Transverse colon (tissue), 4 donors: ENCODE data around the gene SLC39A11. TPM values are rescaled to one million over a fixed set of nuclear protein-coding genes. Genes with fewer than 3 reads are reported as not detected.

Experiments
- DNase-seq: peaks from one replicate; pipeline ENCODE4 v3.0.0-alpha.2; 2019
- H3K27ac ChIP-seq, 4 donors: fragments of 200-600 bp; sonication (generic); 2 replicates each; pipeline ENCODE4 v1.5.1; 2016 to 2018; ENCODE audit warnings: inconsistent platforms in 4 of 4
- H3K27me3 ChIP-seq: fragments of 200-600 bp; sonication (generic); 2 replicates; pipeline ENCODE4 v1.5.1; 2017; ENCODE audit warnings: inconsistent platforms
- H3K36me3 ChIP-seq, 4 donors: fragments of 200-600 bp; sonication (generic); 2 replicates each; pipeline ENCODE4 v1.5.1; 2017 to 2019; ENCODE audit warnings: inconsistent platforms in 4 of 4
- H3K4me1 ChIP-seq, 4 donors: fragments of 200-600 bp; sonication (generic); 2 replicates each; pipeline ENCODE4 v1.5.1; 2017 to 2020; ENCODE audit warnings: inconsistent platforms in 4 of 4
- H3K4me3 ChIP-seq, 4 donors: fragments of 200-600 bp; sonication (generic); 1 replicate in 1 of 4; 2 replicates in 3 of 4; pipeline versions ENCODE4 v1.5.1 to v1.6.1; 2017 to 2019; ENCODE audit warnings: inconsistent platforms in 4 of 4
- H3K9me3 ChIP-seq, 2 donors: fragments of 200-600 bp; sonication (generic); 2 replicates each; pipeline ENCODE4 v1.5.1; 2017 to 2019; ENCODE audit warnings: inconsistent platforms in 2 of 2
- EP300 ChIP-seq: sonication (generic); formaldehyde crosslinking; IDR thresholded peaks from one replicate; pipeline ENCODE4 v1.6.1; 2017; ENCODE audit warnings: antibody characterized with exemption, low read depth
- POLR2A ChIP-seq: fragments of 450-650 bp; IDR thresholded peaks from one replicate; pipeline ENCODE4 v1.6.1; 2016; ENCODE audit warnings: antibody characterized with exemption, mild to moderate bottlenecking, moderate library complexity
- POLR2AphosphoS5 ChIP-seq, 3 donors: sonication (generic); formaldehyde crosslinking; IDR thresholded peaks; one replicate each; pipeline ENCODE4 v1.6.1; 2016; ENCODE audit warnings: antibody characterized with exemption in 3 of 3
- WGBS, 2 donors: methylation state at CpG; one replicate each; pipeline ENCODE4 v1.1.5; 2018; ENCODE audit warnings: low coverage in 1 of 2; 5-methylcytosine and 5-hydroxymethylcytosine counted together
- in situ Hi-C, 4 donors: fragments of 200-750 bp; cut with MboI; loops; one replicate each; pipeline versions ENCODE4 v1.15.0 to v1.15.1; 2017; ENCODE audit warnings: low sequenced_read_pairs in 3 of 4, low pct_ligation_motif_present in 1 of 4, low pct_unique_long_range_greater_than_20kb in 1 of 4
- intact Hi-C: fragments of 100-400 bp; cut with DNase I; formaldehyde crosslinking; loops from one replicate; pipeline ENCODE4 v1.15.1; 2023; ENCODE audit warnings: low total_unique reads
- total RNA-seq, 4 donors: library from RNA; depleted of rRNA; stranded (reverse); fragments of >200 nt; gene quantifications; one replicate each; pipeline ENCODE4 v1.1.0, GENCODE V29; 2016
- TF ChIP-seq, protein P1 (sequence below), 5 experiments: fragments of 200-600 bp in 3 of 5; fragments of 450-650 bp in 2 of 5; sonication (generic) in 3 of 5; IDR thresholded peaks; 1 replicate in 2 of 5; 2 replicates in 3 of 5; pipeline ENCODE4 v1.5.1; 2016 to 2017; ENCODE audit warnings: antibody characterized with exemption in 5 of 5, inconsistent platforms in 3 of 5, mild to moderate bottlenecking in 2 of 5, moderate library complexity in 1 of 5

The SLC39A11 gene
- total RNA-seq, 4 donors from 2014 or later = 20.7 to 49.7 (median 33.3) TPM

DNA sequence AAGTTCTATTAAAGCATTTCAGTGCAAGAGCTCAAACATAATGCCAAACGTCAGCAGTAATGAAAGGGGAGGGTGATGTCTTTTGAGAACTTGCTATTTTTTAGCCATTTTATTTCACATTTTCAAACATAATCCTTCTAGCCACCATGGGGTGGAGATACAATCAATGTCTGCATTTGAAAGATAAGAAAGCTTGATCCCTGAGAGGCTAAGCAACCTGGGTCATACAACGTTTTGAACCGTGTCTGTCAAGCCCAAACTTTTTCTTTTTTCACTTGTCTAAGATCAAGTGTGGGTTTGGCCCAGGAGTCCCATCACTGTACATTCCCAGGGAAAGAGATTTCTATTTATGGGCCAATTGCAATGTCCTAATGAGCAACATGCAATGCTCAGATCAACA is 331.1 kb downstream of the SLC39A11 start:
- DNase-seq = no peak
- in situ Hi-C loops = no loop called here

DNA sequence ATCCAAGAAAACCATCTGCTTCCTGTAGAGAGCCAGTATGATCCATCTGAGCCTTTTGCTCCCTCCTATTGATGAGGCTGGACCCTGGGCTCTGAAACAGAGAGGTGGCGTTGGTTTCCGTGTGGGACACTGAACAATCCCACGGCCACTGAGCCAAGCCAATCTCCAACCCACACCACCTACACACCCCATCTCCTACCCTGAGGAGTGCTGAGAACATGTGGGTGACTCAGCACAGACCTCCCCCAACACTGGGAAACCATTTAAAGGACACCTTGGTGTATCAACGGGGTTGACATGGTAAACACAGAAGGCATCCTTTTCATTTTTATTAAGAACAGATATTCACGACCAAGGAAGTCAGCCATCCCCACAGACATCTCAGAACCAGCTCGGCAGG is 332.1 kb downstream of the SLC39A11 start:
- H3K27ac ChIP-seq = no peak overlapping the region
- H3K4me1 ChIP-seq = no peaks in the 10 kb centered on the region
- H3K9me3 ChIP-seq = no peaks in the 10 kb centered on the region
- DNase-seq = no peak
- H3K36me3 ChIP-seq = no peaks in the 10 kb centered on the region
- TF ChIP-seq, protein P1, sequence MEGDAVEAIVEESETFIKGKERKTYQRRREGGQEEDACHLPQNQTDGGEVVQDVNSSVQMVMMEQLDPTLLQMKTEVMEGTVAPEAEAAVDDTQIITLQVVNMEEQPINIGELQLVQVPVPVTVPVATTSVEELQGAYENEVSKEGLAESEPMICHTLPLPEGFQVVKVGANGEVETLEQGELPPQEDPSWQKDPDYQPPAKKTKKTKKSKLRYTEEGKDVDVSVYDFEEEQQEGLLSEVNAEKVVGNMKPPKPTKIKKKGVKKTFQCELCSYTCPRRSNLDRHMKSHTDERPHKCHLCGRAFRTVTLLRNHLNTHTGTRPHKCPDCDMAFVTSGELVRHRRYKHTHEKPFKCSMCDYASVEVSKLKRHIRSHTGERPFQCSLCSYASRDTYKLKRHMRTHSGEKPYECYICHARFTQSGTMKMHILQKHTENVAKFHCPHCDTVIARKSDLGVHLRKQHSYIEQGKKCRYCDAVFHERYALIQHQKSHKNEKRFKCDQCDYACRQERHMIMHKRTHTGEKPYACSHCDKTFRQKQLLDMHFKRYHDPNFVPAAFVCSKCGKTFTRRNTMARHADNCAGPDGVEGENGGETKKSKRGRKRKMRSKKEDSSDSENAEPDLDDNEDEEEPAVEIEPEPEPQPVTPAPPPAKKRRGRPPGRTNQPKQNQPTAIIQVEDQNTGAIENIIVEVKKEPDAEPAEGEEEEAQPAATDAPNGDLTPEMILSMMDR (IDR thresholded peaks at IDR 0.05) = no peak
- no peak for TF ChIP-seq POLR2AphosphoS5 (IDR thresholded peaks at IDR 0.05)
- in situ Hi-C loops = no loop called here
- intact Hi-C loops = no loop called here
- no peaks in the 10 kb centered on the region for H3K27me3 ChIP-seq
- no peak overlapping the region for H3K4me3 ChIP-seq
- WGBS, 2 donors = 83 to 92% methylated on average over 1 to 6 of the region's 6 CpGs

More for the DNA sequence above, 331.1 kb downstream of the SLC39A11 start:
- intact Hi-C loops = no loop called here
- Histone ChIP-seq H3K27me3 (no peaks in the 10 kb centered on the region), H3K36me3 (no peaks in the 10 kb centered on the region), H3K4me3 (no peak overlapping the region), H3K27ac (no peak overlapping the region), H3K4me1 (no peaks in the 10 kb centered on the region), H3K9me3 (no peaks in the 10 kb centered on the region)
- 81 to 91% methylated on average over 3 of the region's 3 CpGs for WGBS, 2 donors
- TF ChIP-seq EP300 = no peak
- TF ChIP-seq POLR2A = no peak
- TF ChIP-seq, protein P1 (IDR thresholded peaks at IDR 0.05) = no peak
- no peak for TF ChIP-seq POLR2AphosphoS5 (IDR thresholded peaks at IDR 0.05)

DNA sequence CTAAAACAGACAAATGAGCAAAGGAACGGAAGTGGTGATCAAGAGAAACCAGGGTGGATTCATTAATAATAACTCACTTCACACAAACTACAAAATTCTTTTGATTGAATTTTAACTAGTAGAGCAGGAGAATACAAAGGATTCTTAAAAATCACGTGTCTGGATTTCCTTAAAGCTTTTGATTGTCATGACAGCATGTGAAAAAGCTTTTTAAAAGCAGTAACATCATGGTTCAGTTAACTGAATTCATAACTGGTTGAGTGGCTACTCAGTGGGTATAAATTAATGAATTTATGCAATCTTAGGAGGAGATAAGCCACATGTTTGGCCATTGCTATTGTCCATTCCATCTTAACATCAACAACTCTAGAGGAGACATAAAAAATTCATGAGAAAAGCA is 333.2 kb downstream of the SLC39A11 start:
- in situ Hi-C loops (no loop called here), intact Hi-C loops (no loop called here)
- no peaks in the 10 kb centered on the region for H3K36me3 ChIP-seq
- H3K9me3 ChIP-seq = no peaks in the 10 kb centered on the region
- no peaks in the 10 kb centered on the region for H3K27me3 ChIP-seq
- DNase-seq = no peak
- TF ChIP-seq, protein P1 (IDR thresholded peaks at IDR 0.05) = no peak
- TF ChIP-seq POLR2A = no peak
- TF ChIP-seq EP300 = no peak
- H3K27ac ChIP-seq = no peak overlapping the region
- no peaks in the 10 kb centered on the region for H3K4me1 ChIP-seq
- 75 to 79% methylated on average over 2 of the region's 2 CpGs for WGBS, 2 donors
- no peak overlapping the region for H3K4me3 ChIP-seq

DNA sequence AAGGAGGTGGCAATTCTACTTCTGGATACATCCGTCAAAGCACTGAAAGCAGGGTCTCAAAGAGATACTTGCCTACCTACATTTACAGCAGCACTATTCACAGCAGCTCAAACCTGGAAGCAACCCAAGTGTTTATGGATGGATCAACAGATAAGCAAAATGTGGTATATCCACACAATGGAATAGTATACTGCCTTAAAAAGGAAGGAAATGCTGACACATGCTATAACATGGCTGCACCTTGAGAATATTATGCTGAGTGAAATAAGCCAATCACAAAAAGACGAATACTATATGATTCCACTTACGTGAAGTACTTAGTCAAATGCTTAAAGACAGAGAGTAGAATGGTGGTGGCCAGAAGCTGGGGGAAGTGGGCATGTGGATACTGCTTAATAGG is 336.2 kb downstream of the SLC39A11 start:
- 97 to 100% methylated on average over 3 of the region's 3 CpGs for WGBS, 2 donors
- DNase-seq = no peak

More for the DNA sequence above, 336.2 kb downstream of the SLC39A11 start:
- in situ Hi-C loops = no loop called here
- Histone ChIP-seq H3K27me3 (no peaks in the 10 kb centered on the region), H3K4me1 (no peaks in the 10 kb centered on the region), H3K9me3 (no peaks in the 10 kb centered on the region), H3K27ac (no peak overlapping the region), H3K4me3 (no peak overlapping the region), H3K36me3 (no peaks in the 10 kb centered on the region)
- intact Hi-C loops = no loop called here
- no peak for TF ChIP-seq EP300
- TF ChIP-seq POLR2AphosphoS5 (IDR thresholded peaks at IDR 0.05) = no peak
- no peak for TF ChIP-seq POLR2A
- TF ChIP-seq, protein P1 (IDR thresholded peaks at IDR 0.05) = no peak
